DMS53 treated with DMSO at 0.1 percent for 48 hours (cell line): Measurements from ENCODE around the gene F10.

Experiments
- DNase-seq: peaks from one replicate; lab custom pipeline; 2025; ENCODE audit not compliant: unreplicated experiment; lab: John Stamatoyannopoulos, UW

F10 gene

DNA sequence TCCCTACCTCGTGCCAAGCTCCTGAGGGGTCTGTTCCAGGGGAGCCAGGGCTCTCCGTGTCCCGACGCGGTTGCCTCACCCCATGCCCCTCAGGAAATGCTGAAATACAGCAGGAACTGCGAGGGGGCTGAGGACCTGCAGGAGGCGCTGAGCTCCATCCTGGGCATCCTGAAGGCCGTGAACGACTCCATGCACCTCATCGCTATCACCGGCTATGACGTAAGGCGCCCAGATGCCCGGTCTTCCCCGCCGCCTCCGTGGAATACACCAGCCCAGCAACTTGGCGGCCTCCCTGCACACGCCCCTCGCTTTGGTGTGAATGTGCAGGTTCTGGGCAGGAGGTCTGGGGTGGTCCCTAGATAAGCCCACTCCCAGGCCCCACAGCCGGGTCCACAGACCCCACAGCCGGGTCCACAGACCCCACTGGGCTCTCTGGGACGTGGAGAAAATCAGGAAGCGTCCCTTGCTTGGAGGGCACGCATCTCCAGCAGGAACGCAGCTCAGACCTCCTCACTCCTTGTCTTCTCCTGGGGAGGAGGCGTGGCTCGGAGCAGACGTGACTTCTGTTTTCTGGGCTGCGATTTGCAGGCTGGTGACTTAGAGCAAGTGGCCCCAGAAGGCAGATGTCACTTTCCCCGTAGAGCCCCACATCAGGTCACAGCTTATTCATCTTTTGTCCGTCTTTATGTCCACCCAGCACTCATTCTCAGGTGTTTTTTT is 36.4 kb upstream of the F10 start:
- no peak for DNase-seq

DNA sequence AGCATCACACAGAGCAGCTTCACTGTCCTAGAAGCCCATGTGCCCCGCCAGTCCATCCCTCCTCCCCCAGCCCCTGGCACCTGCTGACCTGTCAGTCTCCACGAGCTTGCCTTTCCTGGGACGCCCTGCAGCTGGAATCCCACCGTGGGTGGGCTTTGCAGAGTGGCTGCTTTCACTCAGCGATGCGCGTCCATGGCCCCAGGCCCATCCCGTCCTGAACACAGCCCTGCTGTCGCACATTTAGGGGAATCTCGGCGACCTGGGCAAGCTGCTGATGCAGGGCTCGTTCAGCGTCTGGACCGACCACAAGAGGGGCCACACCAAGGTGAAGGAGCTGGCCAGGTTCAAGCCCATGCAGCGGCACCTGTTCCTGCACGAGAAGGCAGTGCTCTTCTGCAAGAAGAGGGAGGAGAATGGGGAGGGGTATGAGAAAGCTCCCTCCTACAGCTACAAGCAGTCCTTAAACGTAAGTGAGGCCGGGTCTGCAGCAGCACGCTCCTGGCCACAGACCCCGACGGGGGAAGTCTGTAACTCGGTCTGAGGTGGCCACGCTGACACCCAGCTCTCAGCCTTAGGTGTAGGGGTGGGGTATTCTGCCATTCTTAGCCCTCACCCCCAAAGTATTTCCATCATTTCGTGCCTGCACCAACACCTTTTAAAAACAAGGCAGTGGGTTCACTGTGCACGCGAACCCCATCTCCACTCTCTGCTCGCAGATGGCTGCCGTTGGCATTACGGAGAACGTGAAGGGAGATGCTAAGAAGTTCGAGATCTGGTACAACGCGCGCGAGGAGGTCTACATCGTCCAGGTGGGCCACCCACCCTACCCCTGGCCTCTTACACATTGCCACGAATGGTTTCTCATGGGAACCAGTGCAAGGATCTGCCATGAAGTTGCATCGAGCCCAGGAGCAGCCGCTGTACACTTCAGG is 35.3 kb upstream of the F10 start:
- DNase-seq: no peak

DNA sequence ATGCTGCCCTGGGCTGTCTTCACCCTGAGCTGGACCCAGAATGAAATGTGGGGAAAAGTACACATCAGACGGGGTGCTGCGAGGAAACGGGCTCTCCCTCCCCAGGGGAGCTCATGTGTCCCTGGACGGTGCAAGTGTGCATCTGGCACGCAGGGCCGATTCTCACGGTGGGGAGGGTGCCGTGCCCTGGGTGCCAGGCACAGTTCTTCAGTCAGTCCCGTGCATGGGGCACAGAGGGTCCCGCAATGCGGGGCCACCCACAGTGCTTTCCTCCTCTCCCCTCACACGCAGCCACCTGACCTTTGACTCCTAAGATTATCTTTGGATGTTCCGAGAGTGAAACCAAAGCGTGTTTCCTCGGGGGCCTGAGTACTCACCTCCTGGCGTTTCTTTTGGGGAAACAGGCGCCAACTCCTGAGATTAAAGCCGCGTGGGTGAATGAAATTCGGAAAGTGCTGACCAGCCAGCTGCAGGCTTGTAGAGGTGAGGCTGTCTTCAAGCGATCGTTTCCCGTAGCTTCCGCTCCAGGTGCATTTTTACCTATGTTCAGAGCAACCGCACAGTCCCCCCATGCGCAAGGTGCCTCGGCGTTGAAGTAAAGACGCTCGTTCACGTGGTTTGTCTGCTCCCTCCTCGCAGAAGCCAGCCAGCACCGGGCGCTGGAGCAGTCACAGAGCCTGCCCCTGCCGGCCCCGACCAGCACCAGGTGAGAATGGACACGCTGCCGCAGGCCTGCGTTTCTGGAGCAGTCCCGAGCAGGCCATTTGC is 34.5 kb upstream of the F10 start:
- DNase-seq: no peak

DNA sequence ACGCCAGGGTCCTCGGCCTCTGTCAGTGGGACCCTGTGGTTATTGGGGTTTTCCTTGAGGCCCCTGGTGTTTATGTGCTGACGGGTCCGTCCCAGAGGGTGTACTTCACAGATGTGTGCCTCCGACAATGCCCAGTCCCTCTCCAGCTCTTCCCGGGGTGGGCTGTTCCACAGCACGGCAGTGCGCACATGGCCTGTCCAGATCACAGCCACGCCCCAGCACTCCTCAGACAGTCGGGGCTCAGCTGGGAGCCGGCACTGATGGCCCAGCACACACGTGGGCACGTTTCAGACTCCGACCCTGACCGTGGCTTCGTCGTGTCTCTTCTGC is 33.9 kb upstream of the F10 start:
- no peak for DNase-seq

DNA sequence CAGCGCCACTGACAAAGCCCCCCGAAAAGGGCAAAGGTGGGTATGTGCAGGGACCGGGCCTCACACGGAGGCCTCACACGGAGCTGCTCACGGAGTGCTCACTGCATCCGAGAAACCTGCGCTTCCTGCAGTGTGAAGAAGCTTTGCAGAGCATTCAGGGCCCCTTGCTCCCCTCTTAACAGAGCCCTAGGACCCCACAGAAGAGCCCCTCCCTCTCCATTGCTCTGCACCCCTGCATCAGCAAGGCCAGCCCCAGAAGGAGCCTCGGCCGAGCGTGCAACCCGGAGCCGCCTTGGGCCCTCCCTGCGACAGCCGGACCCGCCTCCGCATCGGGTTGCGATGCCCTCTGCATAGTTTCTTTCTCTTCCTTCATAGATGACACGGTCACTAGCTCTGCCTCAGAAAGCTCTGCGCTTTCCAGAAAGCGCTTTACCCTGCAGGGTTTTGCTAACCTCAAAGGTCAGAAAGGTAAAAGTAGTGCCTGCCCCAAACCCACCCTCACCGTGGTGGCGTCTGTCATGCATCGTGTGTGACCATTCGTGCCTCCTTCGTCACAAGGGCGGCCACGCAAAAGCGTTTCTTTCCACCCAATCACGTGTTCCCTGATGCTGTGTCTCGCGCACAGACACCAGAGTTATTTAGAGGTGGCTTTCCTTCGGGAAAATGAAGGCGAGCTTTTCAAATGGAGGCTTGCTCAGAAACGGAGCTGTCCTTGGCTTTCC is 32.7 kb upstream of the F10 start:
- no peak for DNase-seq

DNA sequence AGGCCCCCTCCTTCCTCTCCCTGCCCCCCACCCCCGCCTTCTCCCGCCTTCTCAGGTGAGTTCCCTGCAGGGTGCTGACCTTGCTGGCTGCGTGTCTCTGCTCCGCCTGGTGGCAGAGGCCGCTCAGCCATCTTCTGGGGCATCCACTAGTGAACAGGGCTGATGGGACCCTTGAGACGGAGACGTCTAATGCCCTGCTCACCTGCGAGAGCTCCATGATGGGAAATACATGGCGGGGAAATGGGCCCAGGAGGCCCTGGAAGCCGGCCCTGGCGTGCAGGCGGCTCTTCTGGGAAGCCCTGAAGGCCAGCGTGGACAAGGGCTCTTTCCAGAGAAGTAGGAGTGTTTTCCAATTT is 32.2 kb upstream of the F10 start:
- no peak for DNase-seq

DNA sequence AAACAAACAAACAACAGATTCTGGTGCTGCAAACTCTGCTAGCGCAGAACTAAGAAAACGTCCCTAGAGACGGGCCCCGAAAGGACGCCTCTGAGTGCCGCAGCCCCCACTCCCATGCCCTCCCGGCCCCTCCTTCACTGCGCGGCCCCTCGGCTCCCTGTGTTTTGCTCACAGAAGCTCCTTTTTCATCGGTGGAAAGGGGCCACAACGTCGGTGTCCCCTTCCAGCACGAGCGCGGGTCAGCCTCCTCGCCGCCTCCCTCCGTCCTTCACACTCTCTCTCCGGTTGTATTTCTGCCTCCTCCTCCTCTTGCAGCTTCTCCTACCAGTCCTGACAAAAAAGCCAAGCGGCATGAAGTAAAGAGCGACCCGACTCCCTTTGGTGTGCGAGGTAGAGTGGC is 31.8 kb upstream of the F10 start:
- DNase-seq: no peak

DNA sequence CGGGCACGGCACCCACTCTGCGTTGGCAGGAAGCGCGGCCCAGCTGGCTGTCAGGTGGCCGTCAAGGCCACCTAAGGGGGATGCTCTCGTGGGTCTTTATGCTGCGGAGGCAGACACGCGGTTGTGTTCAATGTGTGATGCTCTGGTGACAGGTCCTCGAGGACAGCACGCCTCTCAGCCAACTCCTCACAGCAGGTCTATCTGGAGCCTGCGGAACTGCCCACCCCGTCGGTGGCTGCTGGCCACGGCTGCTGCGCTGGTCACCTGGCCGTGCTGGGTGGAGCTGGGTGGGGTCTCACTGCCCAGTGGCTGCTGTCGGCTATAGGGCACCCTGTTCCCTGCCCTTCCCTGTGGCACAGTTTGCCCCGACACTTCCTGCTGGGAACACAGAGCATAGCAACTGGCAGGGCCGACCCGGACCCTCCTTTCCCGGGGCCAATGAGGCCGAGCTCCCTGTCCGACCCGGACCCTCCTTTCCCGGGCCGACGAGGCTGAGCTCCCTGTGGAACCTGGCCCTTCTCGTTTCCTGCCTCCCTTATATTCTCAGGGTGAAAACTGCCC is 31.3 kb upstream of the F10 start:
- DNase-seq: no peak

DNA sequence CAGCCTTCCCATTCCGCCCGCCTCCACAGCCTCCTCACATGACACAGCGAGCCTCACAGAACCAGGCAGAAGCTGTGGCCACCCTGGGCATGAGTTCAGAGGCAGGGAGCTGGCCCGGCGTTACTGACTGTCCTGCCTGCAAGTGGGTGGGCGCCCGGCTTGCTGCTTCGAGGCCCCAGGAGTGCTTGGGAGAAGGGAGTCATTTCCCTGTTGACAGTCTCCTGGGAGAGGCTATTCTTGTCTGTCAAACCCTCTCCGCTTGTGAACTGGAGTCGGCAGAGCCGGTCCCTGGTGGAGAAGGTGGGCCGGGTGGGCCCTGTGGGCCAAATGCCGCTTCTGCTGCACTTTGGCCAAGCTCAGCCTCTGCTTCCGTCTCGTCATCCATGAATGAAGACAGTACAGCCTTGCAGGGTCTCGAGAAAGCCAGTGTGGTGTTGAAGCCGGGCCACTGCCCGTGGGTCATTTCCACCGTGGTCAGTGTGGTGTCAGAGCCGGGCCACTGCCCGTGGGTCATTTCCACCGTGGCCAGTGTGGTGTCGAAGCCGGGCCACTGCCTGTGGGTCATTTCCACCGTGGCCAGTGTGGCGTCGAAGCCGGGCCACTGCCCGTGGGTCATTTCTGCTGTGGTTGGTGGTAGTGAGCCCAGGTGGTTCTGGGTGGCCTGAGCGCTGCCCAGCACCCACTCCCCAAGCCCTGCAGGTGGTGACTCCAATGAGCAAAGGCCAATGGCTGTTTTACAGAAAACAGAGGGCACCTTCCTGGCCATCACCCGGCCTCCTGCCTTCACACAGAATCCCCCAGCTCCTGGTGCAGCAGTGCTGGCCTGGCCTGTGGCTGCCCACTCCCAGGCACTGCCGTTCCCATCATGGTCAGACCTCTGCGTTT is 30.5 kb upstream of the F10 start:
- no peak for DNase-seq

DNA sequence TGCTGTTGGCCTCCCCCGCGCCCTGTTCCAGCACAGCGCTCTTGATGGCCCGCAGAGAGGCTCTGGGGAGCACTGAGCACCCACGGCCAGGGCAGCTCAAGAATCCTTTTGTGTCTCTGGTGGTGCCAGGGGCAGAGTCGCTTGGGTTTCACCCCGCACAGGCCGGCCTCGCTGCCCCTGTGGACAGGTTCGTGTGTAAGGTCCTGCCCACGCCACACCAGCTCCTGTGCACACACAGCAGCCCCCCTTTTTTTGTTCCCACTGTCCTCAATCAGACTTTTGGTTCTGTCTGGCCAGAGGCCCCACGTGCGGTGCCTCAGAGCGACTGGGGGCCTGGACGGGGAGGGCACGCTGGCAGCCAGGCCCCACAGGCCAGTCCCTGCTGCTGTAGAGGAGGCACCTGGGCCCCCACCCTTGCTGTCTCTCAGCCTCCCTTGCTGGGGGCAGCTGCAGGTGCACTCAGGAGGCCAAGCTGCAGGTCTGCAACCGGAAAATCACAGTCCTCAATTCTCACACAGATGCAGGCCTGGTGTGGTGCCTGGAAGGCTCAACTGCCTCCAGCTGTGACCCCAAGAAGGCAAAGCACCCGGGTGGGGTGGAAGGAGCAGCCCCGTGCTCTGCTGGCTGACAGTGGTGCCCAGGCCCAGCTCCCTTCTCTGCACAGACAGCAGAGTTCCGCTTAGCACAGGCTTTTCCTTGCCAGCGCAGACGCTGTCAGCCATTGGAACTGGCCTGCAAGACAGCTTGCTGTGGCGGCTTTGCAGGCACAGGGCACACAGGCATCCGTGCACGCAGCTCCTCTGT is 29.6 kb upstream of the F10 start:
- no peak for DNase-seq

DNA sequence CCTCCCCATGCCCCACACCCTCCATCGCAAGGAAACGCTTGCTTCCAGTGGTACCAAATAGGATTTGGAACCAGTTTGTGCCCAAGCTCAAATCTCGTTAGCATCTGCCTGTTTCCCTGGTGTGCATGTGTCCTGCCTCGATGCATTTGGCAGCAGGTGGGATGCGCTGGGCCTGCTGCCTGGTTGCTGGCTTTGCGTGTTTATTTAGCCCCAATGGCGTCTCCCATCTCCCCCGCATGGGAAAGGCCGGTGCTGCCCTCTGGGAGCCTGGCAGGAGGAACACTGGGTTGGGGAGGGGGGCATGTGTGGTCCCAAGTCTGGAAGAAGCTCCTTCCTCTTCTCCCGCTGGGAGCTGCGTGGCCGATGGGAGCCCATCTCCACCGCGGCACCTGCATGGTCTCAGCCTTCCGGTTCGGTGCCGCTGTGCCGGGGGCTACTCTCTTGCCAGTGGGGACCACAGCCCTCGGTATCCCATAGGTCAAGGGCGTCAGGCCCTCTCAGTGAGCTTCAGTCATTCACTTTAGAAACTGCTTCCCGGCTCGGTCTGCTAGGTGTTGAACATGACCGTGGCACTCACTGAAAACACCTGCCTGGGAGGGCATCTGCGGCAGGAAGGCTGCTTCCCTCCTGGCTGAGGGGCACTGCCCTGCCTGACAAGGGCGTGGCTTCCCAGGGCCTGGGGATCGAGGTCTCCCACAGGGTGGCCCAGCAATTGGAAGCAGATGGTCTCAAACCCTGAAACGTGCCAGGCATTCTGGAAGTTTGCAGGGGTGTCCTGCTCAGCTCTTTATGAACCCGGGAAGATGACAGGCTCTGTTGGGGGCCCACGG is 28.8 kb upstream of the F10 start:
- no peak for DNase-seq

DNA sequence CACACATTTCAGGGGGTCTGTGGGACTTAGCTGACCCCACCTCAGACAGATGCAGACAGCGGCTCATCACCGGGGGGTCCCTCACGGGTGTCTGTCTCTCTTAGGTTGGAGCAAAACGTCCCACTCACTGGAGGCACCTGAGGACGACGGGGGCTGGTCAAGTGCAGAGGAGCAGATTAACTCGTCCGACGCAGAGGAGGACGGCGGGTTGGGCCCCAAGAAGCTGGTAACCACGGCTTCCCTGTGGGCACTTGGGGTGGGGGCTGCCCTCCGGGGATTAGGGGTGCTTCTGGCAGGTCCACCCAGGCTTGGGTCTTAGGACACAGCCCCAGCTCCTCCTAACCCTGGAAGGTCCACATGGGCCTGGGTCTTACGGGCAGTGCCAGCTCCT is 28.2 kb upstream of the F10 start:
- DNase-seq: no peak

DNA sequence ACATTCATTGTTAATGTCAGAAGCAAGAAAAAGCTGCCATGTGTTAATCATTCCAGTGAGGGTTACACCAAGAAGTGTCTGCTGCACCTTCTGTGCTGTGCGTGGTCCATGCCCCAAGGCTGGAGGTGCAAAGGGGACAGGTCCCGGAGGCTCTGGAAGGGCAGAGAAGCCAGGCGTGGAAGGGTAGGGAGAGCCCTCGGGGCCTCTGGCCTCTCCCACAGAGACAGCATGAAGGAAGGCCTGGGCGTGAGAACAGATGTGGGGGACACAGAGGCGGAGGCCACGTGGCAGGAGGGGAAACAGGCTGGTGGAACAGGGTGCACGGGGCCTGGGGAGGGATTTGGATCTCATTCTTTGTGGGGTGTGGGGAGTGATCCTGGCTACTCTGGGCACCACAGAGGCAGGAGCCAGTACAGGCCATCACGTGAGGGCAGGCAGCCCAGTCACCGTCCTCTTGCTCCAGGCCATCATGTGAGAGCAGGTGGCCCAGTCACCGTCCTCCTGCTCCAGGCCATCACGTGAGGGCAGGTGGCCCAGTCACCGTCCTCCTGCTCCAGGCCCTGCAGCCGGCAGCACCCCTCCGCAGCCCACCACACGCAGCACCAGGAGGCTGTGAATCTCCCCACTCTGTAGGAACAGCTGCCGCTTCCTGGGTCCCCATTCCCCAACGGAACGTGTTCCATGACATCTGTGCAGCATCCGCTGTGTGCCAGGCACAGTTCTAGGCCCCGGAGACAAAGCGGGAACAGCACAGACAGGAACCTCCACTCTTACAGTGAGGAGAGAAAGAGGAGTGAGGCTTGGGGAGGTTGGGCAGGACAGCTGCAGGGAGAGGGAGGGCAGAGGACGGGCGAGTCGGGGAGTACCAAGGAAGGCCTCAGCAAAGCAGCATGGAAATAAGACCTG is 27.2 kb upstream of the F10 start:
- no peak for DNase-seq

DNA sequence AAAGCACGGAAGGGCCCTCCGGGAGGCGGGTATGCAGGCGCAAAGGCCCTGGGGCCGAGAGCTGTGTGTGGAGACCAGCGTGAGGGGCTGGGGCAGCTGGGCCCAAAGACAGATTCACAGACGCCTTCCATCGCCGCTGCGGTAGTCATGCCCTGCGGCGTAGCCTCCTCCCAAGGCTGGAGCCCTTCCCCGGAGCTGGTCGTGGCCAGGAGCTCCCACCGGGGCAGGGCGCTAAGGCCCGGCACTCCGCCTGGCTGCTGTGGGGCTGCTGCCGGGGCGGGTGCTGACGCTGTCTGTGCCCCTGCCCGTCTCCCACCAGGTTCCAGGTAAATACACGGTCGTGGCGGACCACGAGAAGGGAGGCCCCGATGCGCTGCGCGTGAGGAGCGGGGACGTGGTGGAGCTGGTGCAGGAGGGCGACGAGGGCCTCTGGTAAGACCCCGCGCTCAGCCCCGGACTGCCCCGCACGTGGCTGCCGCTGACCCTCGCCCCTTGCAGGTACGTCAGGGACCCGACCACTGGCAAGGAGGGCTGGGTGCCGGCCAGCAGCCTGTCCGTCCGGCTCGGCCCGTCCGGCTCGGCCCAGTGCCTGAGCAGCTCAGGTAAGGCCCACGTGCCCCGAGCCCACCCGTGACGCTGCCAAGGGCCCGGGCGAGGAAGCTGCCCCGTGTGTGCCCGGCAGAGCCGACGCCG is 26.4 kb upstream of the F10 start:
- DNase-seq: no peak

DNA sequence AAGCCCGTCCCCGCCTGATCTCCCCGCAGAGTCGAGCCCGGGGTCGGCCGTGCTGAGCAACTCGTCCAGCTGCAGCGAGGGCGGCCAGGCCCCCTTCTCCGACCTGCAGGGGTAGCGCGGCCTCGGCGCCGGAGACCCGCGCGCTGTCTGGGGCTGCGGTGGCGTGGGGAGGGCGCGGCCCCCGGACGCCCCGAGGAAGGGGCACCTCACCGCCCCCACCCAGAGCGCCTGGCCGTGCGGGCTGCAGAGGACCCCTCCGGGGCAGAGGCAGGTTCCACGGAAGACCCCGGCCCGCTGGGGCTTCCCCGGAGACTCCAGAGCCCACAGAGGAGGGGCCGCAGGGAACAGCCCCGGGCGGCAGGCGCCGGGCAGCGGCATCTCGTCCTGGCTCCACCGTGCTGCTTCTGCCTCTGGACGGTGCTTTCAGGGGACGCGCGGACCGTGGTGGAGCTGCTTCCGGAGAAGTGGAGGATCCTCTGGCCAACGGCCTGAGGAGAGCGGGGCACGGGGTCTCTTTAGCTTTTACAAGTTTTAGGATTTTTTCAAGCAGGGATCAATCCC is 25.8 kb upstream of the F10 start:
- DNase-seq: no peak

DNA sequence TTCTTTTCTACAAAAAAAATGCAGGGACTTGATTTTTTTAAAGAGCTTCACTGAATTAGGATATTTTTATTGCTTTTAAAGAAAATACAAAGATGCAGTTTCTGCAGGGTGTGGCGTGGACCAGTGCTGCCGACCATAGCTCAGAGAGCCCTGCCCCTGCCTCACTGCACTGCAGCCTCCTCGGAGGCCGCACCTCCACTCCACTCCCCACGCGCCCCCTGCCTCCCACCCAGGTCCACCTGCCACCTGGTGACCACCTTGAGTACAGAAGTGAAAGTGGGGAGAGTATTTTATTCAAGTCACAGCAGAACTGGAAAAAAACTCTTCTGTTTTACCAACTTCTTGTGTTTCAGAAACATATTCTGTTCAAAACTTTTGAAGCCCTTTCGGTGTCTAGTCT is 24.9 kb upstream of the F10 start:
- DNase-seq: no peak
